Ammon's horn (tissue), 1 donor: ENCODE data around the gene ZNF594.
"Not testable (repeated sequence)": the region's sequence is repeated elsewhere in the genome, so short reads cannot be mapped to it uniquely, and the experiment has no call there.

Experiments used
- DNase-seq: peaks from one replicate; pipeline ENCODE4 v3.0.0-alpha.2; 2016; ENCODE audit warnings: low spot score

Gene ZNF594

GRCh38 chr17:5136580-5137412, 54.9 kb downstream of the ZNF594 start:
- DNase-seq = not testable (repeated sequence)

DNA sequence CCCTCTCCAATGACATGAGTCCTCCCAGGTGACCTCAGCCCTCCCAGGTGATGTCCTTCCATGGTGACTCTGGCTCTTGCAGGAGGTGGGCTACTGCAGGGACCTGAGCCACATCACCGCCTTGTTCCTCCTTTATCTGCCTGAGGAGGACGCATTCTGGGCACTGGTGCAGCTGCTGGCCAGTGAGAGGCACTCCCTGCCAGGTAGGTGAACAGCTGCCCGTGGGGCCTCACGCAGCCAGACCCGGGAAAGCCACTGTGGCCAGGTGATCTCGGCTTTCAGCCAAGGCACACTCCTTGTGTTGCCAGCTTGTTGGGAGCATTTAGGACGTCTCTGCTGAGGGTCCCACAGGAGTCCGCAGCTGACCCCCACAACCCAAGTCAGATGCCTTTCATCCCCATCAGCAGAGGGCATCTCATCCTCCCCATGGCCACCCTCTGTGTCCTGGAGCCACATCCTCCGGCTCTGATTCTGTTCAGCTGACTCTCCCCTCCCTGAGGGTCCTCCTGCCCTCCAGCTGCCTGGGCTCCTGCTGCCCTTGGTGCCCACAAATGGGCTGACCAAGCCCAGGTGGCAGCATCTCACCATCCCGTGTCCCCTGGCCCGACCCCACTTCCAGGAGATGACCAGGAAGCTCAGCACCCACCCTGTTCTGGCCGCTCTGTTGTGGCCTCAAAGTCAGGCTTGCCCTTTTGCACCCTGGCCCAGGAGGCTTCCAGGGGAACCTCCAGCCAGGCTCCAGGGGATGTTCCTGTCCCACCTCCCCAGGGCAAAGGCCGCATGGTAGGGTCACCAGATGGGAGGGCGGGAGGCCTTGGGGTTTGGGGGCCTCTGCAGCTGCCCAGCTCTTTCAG, 55.7 kb downstream of the ZNF594 start:
- no peak for DNase-seq

- not testable (repeated sequence) for DNase-seq
Observed at GRCh38 chr17:5135131-5135712, 56.4 kb downstream of the ZNF594 start.

GRCh38 chr17:5134571-5134970, 57.1 kb downstream of the ZNF594 start:
- DNase-seq = not testable (repeated sequence)

GRCh38 chr17:5133961-5134360, 57.7 kb downstream of the ZNF594 start:
- DNase-seq = not testable (repeated sequence)

DNA sequence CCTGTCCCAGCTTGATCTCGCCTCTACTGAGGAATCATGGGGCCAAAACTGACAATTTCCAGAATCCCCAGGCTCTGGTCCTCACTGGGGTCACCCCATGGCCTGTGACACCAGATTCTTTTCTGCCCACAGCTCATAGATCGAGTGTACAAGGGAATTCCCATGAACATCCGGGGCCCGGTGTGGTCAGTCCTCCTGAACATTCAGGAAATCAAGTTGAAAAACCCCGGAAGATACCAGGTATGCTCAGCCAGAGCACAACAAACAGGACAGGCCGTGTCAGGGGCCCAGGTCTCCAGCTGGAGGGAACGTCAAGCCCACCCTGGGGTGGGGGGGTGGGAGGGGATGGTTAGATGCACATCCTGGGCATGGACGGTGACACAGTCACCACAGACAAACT, 58.4 kb downstream of the ZNF594 start:
- no peak for DNase-seq

DNA sequence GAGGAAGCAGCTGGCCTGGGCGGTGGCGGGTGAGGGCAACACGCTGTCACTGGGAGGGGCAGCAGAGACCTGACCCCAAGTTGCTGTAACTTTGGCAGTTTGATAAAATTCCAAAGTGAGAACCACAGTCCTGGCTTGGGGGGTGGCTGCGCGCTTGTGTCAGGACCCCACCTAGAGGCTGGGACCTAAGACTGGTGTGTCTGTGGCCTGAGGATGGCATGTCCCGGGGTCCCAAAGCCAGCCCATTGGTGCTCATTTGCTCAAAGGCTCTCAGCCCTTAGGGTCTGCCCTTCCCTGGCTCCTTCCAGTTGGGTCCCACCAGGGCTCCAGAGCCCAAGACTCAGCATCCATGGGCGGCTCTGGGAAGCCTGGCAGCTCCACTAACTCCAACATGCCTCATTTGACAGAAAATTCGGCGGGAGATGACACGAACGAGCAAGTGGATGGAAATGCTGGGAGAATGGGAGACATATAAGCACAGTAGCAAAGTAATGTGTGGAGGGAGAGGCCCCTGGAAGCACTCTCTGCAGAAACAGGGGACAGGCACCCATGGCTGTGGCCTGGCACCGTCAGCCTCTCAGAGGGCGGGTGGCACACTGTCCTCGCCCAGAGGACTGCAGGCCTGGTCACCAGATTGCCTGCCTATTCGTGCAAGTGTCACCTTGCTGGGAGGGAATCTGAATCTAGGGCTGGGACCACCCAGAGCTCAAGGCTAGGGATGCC, 59.0 kb downstream of the ZNF594 start:
- not testable (repeated sequence) for DNase-seq

DNA sequence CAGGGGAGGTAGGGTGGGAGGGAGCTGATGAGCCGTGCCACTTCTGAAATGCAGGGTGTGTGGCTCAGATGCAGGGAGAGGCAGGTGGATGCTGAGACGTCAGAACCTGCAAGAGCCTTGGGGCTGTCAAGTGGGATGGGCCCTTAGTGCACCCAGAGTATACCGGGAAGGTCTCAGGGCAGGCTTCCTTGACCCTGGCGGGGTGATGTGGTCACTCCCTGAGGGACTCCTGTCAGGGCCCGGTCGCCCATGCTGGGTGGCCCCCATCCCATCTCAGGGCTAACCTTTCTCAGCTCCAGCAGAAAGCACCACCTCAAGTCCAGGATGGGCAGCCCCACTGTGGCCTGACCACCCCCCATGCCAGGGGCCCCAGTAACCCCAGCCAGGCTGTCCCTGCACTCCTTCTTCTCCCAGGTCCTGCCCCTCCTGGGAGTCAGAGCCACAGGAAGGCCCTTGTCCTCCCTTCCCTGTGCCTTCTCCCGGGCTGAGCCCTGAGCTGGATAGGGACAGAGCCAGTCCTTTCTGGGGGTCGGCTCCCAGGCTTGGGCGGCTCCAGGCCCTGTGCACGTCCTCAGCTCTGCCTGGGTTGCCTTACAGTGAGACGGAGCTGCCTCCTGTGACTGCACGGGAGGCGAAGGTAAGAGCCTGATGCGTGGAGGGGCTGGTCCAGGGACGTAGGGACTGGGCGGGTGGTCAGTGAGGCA, 59.7 kb downstream of the ZNF594 start:
- not testable (repeated sequence) for DNase-seq

GRCh38 chr17:5131146-5131715, 60.4 kb downstream of the ZNF594 start:
- DNase-seq = no peak

DNA sequence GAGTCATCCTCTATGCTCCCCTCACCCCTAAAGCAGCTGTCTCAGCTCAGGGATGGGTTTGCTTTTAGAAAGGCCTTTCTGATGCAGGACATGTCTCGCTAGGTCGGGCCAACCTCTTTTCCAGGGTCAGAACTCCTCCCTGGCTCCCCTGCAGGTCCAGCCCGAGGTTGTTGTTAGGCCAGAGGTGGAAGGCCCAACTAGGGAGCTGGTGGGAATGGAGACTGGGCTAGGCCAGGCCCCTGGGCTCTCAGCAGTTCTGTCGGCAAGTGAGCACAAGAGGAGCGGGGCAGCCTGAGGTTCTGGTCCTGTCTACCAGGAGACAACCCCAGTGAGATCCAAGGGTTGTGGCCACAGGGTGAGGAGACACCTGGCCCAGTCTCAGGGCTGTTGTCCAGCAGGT, 61.0 kb downstream of the ZNF594 start:
- DNase-seq = not testable (repeated sequence)

DNA sequence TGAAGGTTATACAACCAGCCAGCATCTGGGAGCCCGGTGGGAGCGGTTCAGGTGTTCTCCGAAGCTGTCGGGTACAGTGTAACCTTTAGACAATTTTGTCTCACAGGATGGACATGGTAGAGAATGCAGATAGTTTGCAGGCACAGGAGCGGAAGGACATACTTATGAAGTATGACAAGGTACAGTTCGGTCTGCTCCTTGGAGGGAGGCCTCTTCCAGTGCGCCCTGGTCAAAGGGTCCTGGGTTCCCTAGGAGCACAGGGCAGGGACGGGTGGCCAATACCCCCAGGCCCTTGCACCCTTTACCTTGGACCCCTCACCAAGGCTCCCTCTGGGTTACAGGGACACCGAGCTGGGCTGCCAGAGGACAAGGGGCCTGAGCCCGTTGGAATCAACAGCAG, 61.4 kb downstream of the ZNF594 start:
- not testable (repeated sequence) for DNase-seq

GRCh38 chr17:5129770-5130169, 61.9 kb downstream of the ZNF594 start:
- not testable (repeated sequence) for DNase-seq
